ENCODE data around the gene BRINP2. TPM values are rescaled to one million over a fixed set of nuclear protein-coding genes. Genes with fewer than 3 reads are reported as not detected.

Gene BRINP2
- total RNA-seq, result not detected in 2 replicates

GRCh38 chr1:177170756-177171535 is at the start of gene BRINP2:
BRINP2 (plus strand) TSS chr1:177170958; CDS start chr1:177229877, 58,919 bp downstream.

GRCh38 chr1:177164380-177165068 is 6.2 kb upstream of the BRINP2 start, which contains the start of gene ASTN1:
ASTN1 (minus strand) TSS chr1:177164712; CDS start chr1:177164676, 36 bp downstream.

Other genes starting within 250 kb of the BRINP2 start
- gene ASTN1, start 6.2 kb upstream of the BRINP2 start, total RNA-seq, result under 0.01 TPM in 1 of 2 replicates, not detected in the other

All from aortic smooth muscle cell (primary cell).